EH (cell line): Measurements from ENCODE around the gene GAGE12J.
"Not testable (repeated sequence)": the region's sequence is repeated elsewhere in the genome, so short reads cannot be mapped to it uniquely, and the experiment has no call there.

ENCODE experiments used
- DNase-seq: peaks from one replicate; pipeline ENCODE4 v3.0.0-alpha.2; 2015; ENCODE audit warnings: low read depth

GAGE12J gene

GRCh38 chrX:49310371-49310770 lies 11.5 kb upstream of the GAGE12J start:
- DNase-seq, result no peak

- DNase-seq, result no peak
These were observed 9.7 kb upstream of the GAGE12J start for GRCh38 chrX:49312176-49312575.

- no peak for DNase-seq
These were observed 5.8 kb upstream of the GAGE12J start for GRCh38 chrX:49316085-49316484.

- DNase-seq, result not testable (repeated sequence)
These were observed 429 bp downstream of the GAGE12J start for GRCh38 chrX:49322266-49322665.

GRCh38 chrX:49323735-49324134 lies 1.9 kb downstream of the GAGE12J start:
- not testable (repeated sequence) for DNase-seq

GRCh38 chrX:49330421-49330820 lies 8.6 kb downstream of the GAGE12J start:
- DNase-seq, result not testable (repeated sequence)

- not testable (repeated sequence) for DNase-seq
These were observed 9.4 kb downstream of the GAGE12J start, which contains the start of gene GAGE13 for GRCh38 chrX:49331282-49331681. TSS of gene GAGE13 (plus strand) at chrX:49331582. CDS start at chrX:49332738, 1,156 bp downstream.

GRCh38 chrX:49331841-49332240 lies 10.0 kb downstream of the GAGE12J start:
- DNase-seq, result not testable (repeated sequence)

- not testable (repeated sequence) for DNase-seq
These were observed 19.6 kb downstream of the GAGE12J start for GRCh38 chrX:49341449-49341848.

- DNase-seq, result not testable (repeated sequence)
These were observed 22.8 kb downstream of the GAGE12J start for GRCh38 chrX:49344496-49345175.

GRCh38 chrX:49345402-49345801 lies 23.6 kb downstream of the GAGE12J start:
- not testable (repeated sequence) for DNase-seq

GRCh38 chrX:49346150-49346549 lies 24.3 kb downstream of the GAGE12J start:
- DNase-seq, result not testable (repeated sequence)
